ENCODE data around the gene RPL36. TPM values are rescaled to one million over a fixed set of nuclear protein-coding genes. Genes with fewer than 3 reads are reported as not detected.

The RPL36 gene
- total RNA-seq, 1 donor from 2014 or later, result 943 TPM

DNA sequence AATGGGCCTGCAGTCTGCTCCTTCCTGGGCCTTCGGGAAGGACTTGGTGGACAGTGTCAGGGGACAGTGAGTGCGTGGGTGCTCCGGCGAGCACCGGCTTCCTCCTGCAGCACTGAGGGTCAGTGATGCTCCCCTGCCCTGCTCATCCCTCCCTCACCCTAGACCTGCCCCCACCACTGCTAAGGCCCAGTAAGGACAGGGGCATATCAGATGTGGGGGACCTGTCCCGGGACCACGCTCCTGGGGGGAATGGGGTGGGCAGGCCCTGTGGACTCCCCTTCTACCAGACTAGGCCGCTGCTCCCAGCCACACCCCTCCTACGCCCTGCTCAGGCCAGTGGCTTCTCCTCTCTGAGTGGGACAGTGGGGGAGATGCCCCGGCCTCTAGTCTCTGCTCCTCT, 13.0 kb upstream of the RPL36 start:
- DNase-seq (ENCODE audit: low read depth) (no peak), FAIRE-seq (no peak)
- H3K4me2 ChIP-seq (ENCODE audit: low read length), result no peak overlapping the region
- H3K36me3 ChIP-seq (ENCODE audit: insufficient read depth, low read length), result no peaks in the 10 kb centered on the region
- H3K4me3 ChIP-seq (ENCODE audit: insufficient read depth, low read depth, low read length), result no peak overlapping the region
- H3K27ac Mint-ChIP-seq (ENCODE audit: unreplicated experiment), result no peak overlapping the region
- TF ChIP-seq CTCF (IDR thresholded peaks at IDR 0.05; ENCODE audit: insufficient read depth, low read depth, low read length) (no peak), EZH2 (IDR thresholded peaks at IDR 0.05; ENCODE audit: insufficient read depth, low read length) (no peak)
- no peaks in the 10 kb centered on the region for H3K27me3 Mint-ChIP-seq (ENCODE audit: low read depth, unreplicated experiment)
- H3K79me2 ChIP-seq (ENCODE audit: insufficient read depth, low read length), result peaks cover 12% of the 10 kb centered on the region
- H3K4me1 ChIP-seq (ENCODE audit: insufficient read depth, low read length), result no peaks in the 10 kb centered on the region
- peaks cover 5% of the 10 kb centered on the region for H3K36me3 Mint-ChIP-seq (ENCODE audit: low read depth, unreplicated experiment)
- no peak overlapping the region for H3K4me3 Mint-ChIP-seq (ENCODE audit: unreplicated experiment)
- no peaks in the 10 kb centered on the region for H3K9me3 ChIP-seq (ENCODE audit: insufficient read depth, low read depth, low read length)
- no peak overlapping the region for H2AFZ ChIP-seq (ENCODE audit: low read depth, low read length)
- H3K27ac ChIP-seq (ENCODE audit: low read depth, low read length), result no peak overlapping the region
- H3K9ac ChIP-seq (ENCODE audit: low read length), result no peak overlapping the region
- H4K20me1 ChIP-seq (ENCODE audit: insufficient read depth, low read length), result peaks cover 6% of the 10 kb centered on the region
- no peaks in the 10 kb centered on the region for H3K9me3 Mint-ChIP-seq (ENCODE audit: unreplicated experiment)
- no peaks in the 10 kb centered on the region for H3K27me3 ChIP-seq (ENCODE audit: insufficient read depth, low read length)
- peaks cover 4% of the 10 kb centered on the region for H3K4me1 Mint-ChIP-seq (ENCODE audit: low read depth, unreplicated experiment)

GRCh38 chr19:5677580-5677979, 12.5 kb upstream of the RPL36 start:
- H3K27ac ChIP-seq (ENCODE audit: low read depth, low read length), result no peak overlapping the region
- DNase-seq (ENCODE audit: low read depth) (no peak), FAIRE-seq (no peak)
- H4K20me1 ChIP-seq (ENCODE audit: insufficient read depth, low read length), result peaks cover 6% of the 10 kb centered on the region
- no peak overlapping the region for H3K27ac Mint-ChIP-seq (ENCODE audit: unreplicated experiment)
- peaks cover 12% of the 10 kb centered on the region for H3K79me2 ChIP-seq (ENCODE audit: insufficient read depth, low read length)
- H3K9me3 Mint-ChIP-seq (ENCODE audit: unreplicated experiment), result no peaks in the 10 kb centered on the region
- H3K4me1 ChIP-seq (ENCODE audit: insufficient read depth, low read length), result no peaks in the 10 kb centered on the region
- no peaks in the 10 kb centered on the region for H3K36me3 ChIP-seq (ENCODE audit: insufficient read depth, low read length)
- H3K27me3 Mint-ChIP-seq (ENCODE audit: low read depth, unreplicated experiment), result no peaks in the 10 kb centered on the region
- H3K9ac ChIP-seq (ENCODE audit: low read length), result no peak overlapping the region
- TF ChIP-seq CTCF (IDR thresholded peaks at IDR 0.05; ENCODE audit: insufficient read depth, low read depth, low read length) (no peak), EZH2 (IDR thresholded peaks at IDR 0.05; ENCODE audit: insufficient read depth, low read length) (no peak)
- H2AFZ ChIP-seq (ENCODE audit: low read depth, low read length), result no peak overlapping the region
- H3K36me3 Mint-ChIP-seq (ENCODE audit: low read depth, unreplicated experiment), result peaks cover 5% of the 10 kb centered on the region
- H3K4me1 Mint-ChIP-seq (ENCODE audit: low read depth, unreplicated experiment), result peaks cover 4% of the 10 kb centered on the region
- H3K4me3 ChIP-seq (ENCODE audit: insufficient read depth, low read depth, low read length), result no peak overlapping the region
- H3K4me3 Mint-ChIP-seq (ENCODE audit: unreplicated experiment), result peak overlapping the region; percentile 57
- H3K9me3 ChIP-seq (ENCODE audit: insufficient read depth, low read depth, low read length), result no peaks in the 10 kb centered on the region
- H3K27me3 ChIP-seq (ENCODE audit: insufficient read depth, low read length), result no peaks in the 10 kb centered on the region
- no peak overlapping the region for H3K4me2 ChIP-seq (ENCODE audit: low read length)

- FAIRE-seq, result no peak
- Mint-ChIP-seq H3K4me1 (ENCODE audit: low read depth, unreplicated experiment) (peaks cover 4% of the 10 kb centered on the region), H3K4me3 (ENCODE audit: unreplicated experiment) (no peak overlapping the region)
Observed at GRCh38 chr19:5678071-5678718, 11.9 kb upstream of the RPL36 start.

More at GRCh38 chr19:5678071-5678718, 11.9 kb upstream of the RPL36 start:
- TF ChIP-seq CTCF (IDR thresholded peaks at IDR 0.05; ENCODE audit: insufficient read depth, low read depth, low read length), result no peak
- no peak for TF ChIP-seq EZH2 (IDR thresholded peaks at IDR 0.05; ENCODE audit: insufficient read depth, low read length)
- peaks cover 5% of the 10 kb centered on the region for H3K36me3 Mint-ChIP-seq (ENCODE audit: low read depth, unreplicated experiment)
- Histone ChIP-seq H3K4me3 (ENCODE audit: insufficient read depth, low read depth, low read length) (no peak overlapping the region), H3K79me2 (ENCODE audit: insufficient read depth, low read length) (peaks cover 12% of the 10 kb centered on the region), H4K20me1 (ENCODE audit: insufficient read depth, low read length) (peaks cover 6% of the 10 kb centered on the region), H3K9me3 (ENCODE audit: insufficient read depth, low read depth, low read length) (no peaks in the 10 kb centered on the region), H3K4me2 (ENCODE audit: low read length) (no peak overlapping the region), H2AFZ (ENCODE audit: low read depth, low read length) (no peak overlapping the region), H3K27me3 (ENCODE audit: insufficient read depth, low read length) (no peaks in the 10 kb centered on the region), H3K36me3 (ENCODE audit: insufficient read depth, low read length) (no peaks in the 10 kb centered on the region), H3K4me1 (ENCODE audit: insufficient read depth, low read length) (no peaks in the 10 kb centered on the region), H3K27ac (ENCODE audit: low read depth, low read length) (no peak overlapping the region), H3K9ac (ENCODE audit: low read length) (no peak overlapping the region)
- no peaks in the 10 kb centered on the region for H3K9me3 Mint-ChIP-seq (ENCODE audit: unreplicated experiment)
- no peaks in the 10 kb centered on the region for H3K27me3 Mint-ChIP-seq (ENCODE audit: low read depth, unreplicated experiment)
- no peak for DNase-seq (ENCODE audit: low read depth)
- H3K27ac Mint-ChIP-seq (ENCODE audit: unreplicated experiment), result no peak overlapping the region
